H1 (cell line): Measurements from ENCODE around the gene TOP2B. TPM values are rescaled to one million over a fixed set of nuclear protein-coding genes. Genes with fewer than 3 reads are reported as not detected.

Experiments used
- CTCF ChIA-PET: fragments of 300-600 bp; sonication (Branson Sonifier 250); formaldehyde crosslinking; loops from one replicate; lab custom pipeline; 2021; ENCODE audit not compliant: partially characterized antibody; lab: Charles Lee
- POLR2A ChIA-PET: fragments of 300-600 bp; sonication (Branson Sonifier 250); formaldehyde crosslinking; loops from one replicate; lab custom pipeline; 2021; ENCODE audit warnings: inconsistent platforms; ENCODE audit not compliant: partially characterized antibody; lab: Charles Lee
- DNase-seq, 2 experiments: peaks; one replicate each; pipeline versions ENCODE4 v3.0.0 to v3.0.0-alpha.2; 2010 to 2022; ENCODE audit warnings: low spot score in 2 of 2, low read depth in 1 of 2, mixed read lengths in 1 of 2
- FAIRE-seq: peaks from 2 replicates; lab custom pipeline; 2011; peaks lifted over from hg19 to GRCh38; lab: Jason Lieb, UNC
- H2AFZ ChIP-seq: 2 replicates; pipeline ENCODE4 v1.8.1; 2012; ENCODE audit warnings: low read length, inconsistent platforms
- H2AK5ac ChIP-seq: 2 replicates; pipeline ENCODE4 v1.6.1; 2013; ENCODE audit warnings: low read depth, low read length
- H2BK120ac ChIP-seq: replicated peaks from 2 replicates; pipeline ENCODE3; 2013; ENCODE audit warnings: low read depth, low read length, inconsistent platforms
- H2BK12ac ChIP-seq: 2 replicates; pipeline ENCODE4 v1.6.1; 2013; ENCODE audit warnings: low read depth, low read length
- H2BK15ac ChIP-seq: 2 replicates; pipeline ENCODE4 v1.6.1; 2013; ENCODE audit warnings: low read length
- H2BK20ac ChIP-seq: 2 replicates; pipeline ENCODE4 v1.6.1; 2013; ENCODE audit warnings: low read length
- H2BK5ac ChIP-seq: 2 replicates; pipeline ENCODE4 v1.6.1; 2013; ENCODE audit warnings: low read depth, low read length
- H3K14ac ChIP-seq: 2 replicates; pipeline ENCODE4 v1.6.1; 2013; ENCODE audit warnings: inconsistent platforms; ENCODE audit not compliant: insufficient read length
- H3K18ac ChIP-seq: 2 replicates; pipeline ENCODE4 v1.6.1; 2013; ENCODE audit warnings: low read length; ENCODE audit errors: extremely low read depth
- H3K23ac ChIP-seq: 2 replicates; pipeline ENCODE4 v1.6.1; 2013; ENCODE audit warnings: inconsistent platforms; ENCODE audit not compliant: insufficient read length
- H3K23me2 ChIP-seq: 2 replicates; pipeline ENCODE4 v1.6.1; 2013; ENCODE audit warnings: low read depth, low read length
- H3K27ac ChIP-seq: 2 replicates; pipeline ENCODE4 v1.6.1; 2011; ENCODE audit warnings: low read depth, low read length, inconsistent platforms
- H3K27me3 ChIP-seq, 4 experiments: replicated peaks in 1 of 4; 1 replicate in 1 of 4; 2 replicates in 3 of 4; pipeline versions ENCODE4 v1.6.1 to v1.8.1; 2011 to 2013; ENCODE audit warnings: low read length in 3 of 4, mild to moderate bottlenecking in 3 of 4, inconsistent platforms in 2 of 4, mixed read lengths in 2 of 4, moderate library complexity in 1 of 4; ENCODE audit not compliant: control insufficient read depth in 3 of 4, insufficient read depth in 3 of 4; ENCODE audit errors: extremely low read depth in 1 of 4
- H3K36me3 ChIP-seq, 4 experiments: 2 replicates each; pipeline versions ENCODE4 v1.6.1 to v1.8.1; 2011 to 2013; ENCODE audit warnings: mild to moderate bottlenecking in 4 of 4, low read length in 3 of 4, moderate library complexity in 2 of 4, control low read depth in 1 of 4, inconsistent platforms in 1 of 4; ENCODE audit not compliant: insufficient read depth in 4 of 4, control insufficient read depth in 2 of 4
- H3K4ac ChIP-seq: replicated peaks from 2 replicates; pipeline ENCODE3; 2013; ENCODE audit warnings: low read length, low read depth, mixed read lengths, inconsistent platforms; ENCODE audit not compliant: insufficient read length
- H3K4me1 ChIP-seq, 4 experiments: replicated peaks in 1 of 4; 1 replicate in 1 of 4; 2 replicates in 3 of 4; pipeline versions ENCODE4 v1.6.1 to v1.8.1; 2011 to 2013; ENCODE audit warnings: low read length in 3 of 4, inconsistent platforms in 2 of 4, mixed read lengths in 1 of 4; ENCODE audit not compliant: insufficient read depth in 4 of 4, control insufficient read depth in 3 of 4
- H3K4me2 ChIP-seq, 2 experiments: 2 replicates each; pipeline versions ENCODE4 v1.6.1 to v1.8.1; 2011 to 2013; ENCODE audit warnings: low read depth in 2 of 2, low read length in 2 of 2, control low read depth in 1 of 2, inconsistent platforms in 1 of 2, mild to moderate bottlenecking in 1 of 2; ENCODE audit not compliant: insufficient read depth in 1 of 2
- H3K4me3 ChIP-seq, 4 experiments: fragments of 200-600, 300-600 bp in 1 of 4; sonication (generic), shearing (Covaris generic), sonication (Bioruptor Twin) in 1 of 4; 2 replicates each; pipeline versions ENCODE4 v1.5.1 to v1.8.1; 2011 to 2016; ENCODE audit warnings: low read length in 4 of 4, low read depth in 3 of 4, control low read depth in 2 of 4, inconsistent platforms in 2 of 4, mild to moderate bottlenecking in 2 of 4, mixed read lengths in 1 of 4, moderate library complexity in 1 of 4; ENCODE audit not compliant: insufficient read depth in 2 of 4; ENCODE audit errors: extremely low read depth in 1 of 4
- H3K56ac ChIP-seq: replicated peaks from 2 replicates; pipeline ENCODE3; 2013; ENCODE audit warnings: low read depth, mild to moderate bottlenecking, mixed read lengths, low read length, inconsistent platforms; ENCODE audit not compliant: insufficient read length
- H3K79me1 ChIP-seq: 2 replicates; pipeline ENCODE4 v1.6.1; 2013; ENCODE audit warnings: low read depth, low read length, control low read depth
- H3K79me2 ChIP-seq, 2 experiments: 2 replicates each; pipeline versions ENCODE4 v1.6.1 to v1.8.1; 2012 to 2013; ENCODE audit warnings: low read length in 2 of 2, mild to moderate bottlenecking in 2 of 2, inconsistent platforms in 1 of 2; ENCODE audit not compliant: insufficient read depth in 2 of 2, control insufficient read depth in 1 of 2
- H3K9ac ChIP-seq, 4 experiments: replicated peaks in 1 of 4; 1 replicate in 1 of 4; 2 replicates in 3 of 4; pipeline versions ENCODE4 v1.6.1 to v1.8.1; 2011 to 2013; ENCODE audit warnings: low read depth in 3 of 4, low read length in 3 of 4, control low read depth in 2 of 4, mild to moderate bottlenecking in 2 of 4, moderate library complexity in 2 of 4, inconsistent platforms in 1 of 4; ENCODE audit errors: extremely low read depth in 1 of 4
- H3K9me3 ChIP-seq, 2 experiments: 2 replicates each; pipeline versions ENCODE4 v1.6.1 to v1.8.1; 2012 to 2013; ENCODE audit warnings: mild to moderate bottlenecking in 2 of 2, moderate library complexity in 2 of 2, control low read depth in 1 of 2, inconsistent platforms in 1 of 2, low read depth in 1 of 2, low read length in 1 of 2, mixed read lengths in 1 of 2; ENCODE audit not compliant: insufficient read depth in 2 of 2
- H4K20me1 ChIP-seq, 2 experiments: replicated peaks in 1 of 2; 2 replicates each; pipeline versions ENCODE3 to v1.8.1; 2011 to 2013; ENCODE audit warnings: inconsistent platforms in 2 of 2, low read length in 2 of 2, mild to moderate bottlenecking in 1 of 2; ENCODE audit not compliant: insufficient read depth in 2 of 2, control insufficient read depth in 1 of 2
- H4K5ac ChIP-seq: 2 replicates; pipeline ENCODE4 v1.6.1; 2013; ENCODE audit warnings: low read length, low read depth, mixed read lengths, inconsistent platforms; ENCODE audit not compliant: insufficient read length
- H4K8ac ChIP-seq: 2 replicates; pipeline ENCODE4 v1.8.0; 2013; ENCODE audit warnings: mild to moderate bottlenecking, moderate library complexity, low read length, inconsistent platforms; ENCODE audit not compliant: insufficient read depth; ENCODE audit errors: extremely low read depth
- H4K91ac ChIP-seq: replicated peaks from 2 replicates; pipeline ENCODE3; 2013; ENCODE audit warnings: low read length, mixed read lengths, inconsistent platforms; ENCODE audit not compliant: insufficient read length
- CTCF ChIP-seq, 3 experiments: IDR thresholded peaks; 1 replicate in 2 of 3; 2 replicates in 1 of 3; pipeline versions ENCODE4 v1.5.1 to v1.6.1; 2011; ENCODE audit warnings: low read length in 3 of 3, mild to moderate bottlenecking in 3 of 3, inconsistent platforms in 2 of 3, low read depth in 1 of 3, moderate library complexity in 1 of 3; ENCODE audit not compliant: insufficient read depth in 1 of 3; ENCODE audit errors: control extremely low read depth in 1 of 3
- E2F6 ChIP-seq: IDR thresholded peaks from 2 replicates; pipeline ENCODE4 v1.6.1; 2012; ENCODE audit warnings: inconsistent platforms
- EP300 ChIP-seq, 2 experiments: IDR thresholded peaks; 1 replicate in 1 of 2; 2 replicates in 1 of 2; pipeline ENCODE4 v1.6.1; 2011 to 2012; ENCODE audit warnings: low read depth in 2 of 2, low read length in 2 of 2, mild to moderate bottlenecking in 2 of 2, borderline replicate concordance in 1 of 2, inconsistent platforms in 1 of 2, moderate library complexity in 1 of 2
- HDAC6 ChIP-seq: IDR thresholded peaks from one replicate; pipeline ENCODE4 v1.7.1; 2012; ENCODE audit warnings: low read depth, mild to moderate bottlenecking, inconsistent platforms, low read length, moderate library complexity
- JUND ChIP-seq: IDR thresholded peaks from 2 replicates; pipeline ENCODE4 v1.6.1; 2011; ENCODE audit warnings: mild to moderate bottlenecking, improper control_type of control experiment, low read length
- POU5F1 ChIP-seq: IDR thresholded peaks from 2 replicates; pipeline ENCODE4 v1.6.1; 2011; ENCODE audit warnings: low read depth, mild to moderate bottlenecking, low read length, moderate library complexity
- RBBP5 ChIP-seq: IDR thresholded peaks from 2 replicates; pipeline ENCODE4 v1.7.1; 2012; ENCODE audit warnings: low read depth, mild to moderate bottlenecking, inconsistent platforms, low read length, moderate library complexity, borderline replicate concordance
- RFX5 ChIP-seq: IDR thresholded peaks from 2 replicates; pipeline ENCODE4 v1.6.1; 2011; ENCODE audit warnings: low read depth, low read length, improper control_type of control experiment, borderline replicate concordance
- RXRA ChIP-seq: IDR thresholded peaks from 2 replicates; pipeline ENCODE4 v1.6.1; 2011; ENCODE audit warnings: low read depth, mild to moderate bottlenecking, low read length, moderate library complexity; ENCODE audit not compliant: insufficient read depth
- YY1 ChIP-seq: IDR thresholded peaks from 2 replicates; pipeline ENCODE4 v1.6.1; 2011; ENCODE audit warnings: low read depth, mild to moderate bottlenecking, low read length
- WGBS, 2 experiments: shearing (Covaris generic) in 1 of 2; methylation state at CpG; one replicate each; pipeline versions ENCODE4 v1.1.6 to v1.1.7; 2013 to 2015; ENCODE audit warnings: low lambda C conversion rate in 2 of 2, mixed read lengths in 2 of 2, inconsistent platforms in 1 of 2, low coverage in 1 of 2, missing lambda C conversion rate in 1 of 2; ENCODE audit not compliant: insufficient replicate concordance in 2 of 2, insufficient coverage in 1 of 2, insufficient read length in 1 of 2; ENCODE audit errors: extremely low coverage in 1 of 2, missing lambda C conversion rate in 1 of 2; 5-methylcytosine and 5-hydroxymethylcytosine counted together
- polyA plus RNA-seq, 7 experiments: library from polyadenylated mRNA; depleted of rRNA in 3 of 7; stranded (reverse) in 5 of 7; unstranded in 2 of 7; fragments of >200 nt in 5 of 7; fragments of 200-250 nt in 2 of 7; gene quantifications; 1 replicate in 5 of 7; 2 replicates in 1 of 7; 4 replicates in 1 of 7; pipeline versions ENCODE4 v1.2.1 to v1.2.3, GENCODE V29; 2011 to 2013; ENCODE audit warnings: missing spikeins in 2 of 7, mixed read lengths in 2 of 7
- total RNA-seq: library from RNA; stranded (reverse); fragmentation: NEBNext Ultra II Directional; extraction: Animal tissue kit (Norgen Biotek cat#: 25700); gene quantifications from 2 replicates; pipeline ENCODE4 v1.2.1, GENCODE V29; 2021

Gene TOP2B
- total and polyA plus RNA-seq, 2 of the 8 experiments (the other 6 are each of a cell fraction or from before 2014, with no cell fraction given), result 34.9 to 206 TPM

- peaks cover 0 to 4% (median 2%) of the 10 kb centered on the region in 4 experiments; a peak in 3 of 7 replicates for H3K4me1 ChIP-seq
- no peak overlapping the region for H3K18ac ChIP-seq
- H2AK5ac ChIP-seq, result no peak overlapping the region
- H3K4me2 ChIP-seq, result no peak overlapping the region
- no peaks in the 10 kb centered on the region for H3K36me3 ChIP-seq
- ChIA-PET POLR2A (no interaction called here), CTCF (interaction anchor here (0.6 to 11.9 kb wide), 2 partner anchors 16 to 106 kb away, joined by 6 to 138 read pairs; no protein-coding TSS in a partner anchor)
- H3K79me1 ChIP-seq, result no peaks in the 10 kb centered on the region
- H2BK15ac ChIP-seq, result no peak overlapping the region
- H3K79me2 ChIP-seq, result no peaks in the 10 kb centered on the region
- DNase-seq, result no peak
- 89% methylated on average over 8 of the region's 8 CpGs; no CpG with 5 or more reads in 1 of the 2 experiments for WGBS, 2 experiments
- no peak for FAIRE-seq
- H3K27ac ChIP-seq, result no peak overlapping the region
- H2AFZ ChIP-seq, result no peak overlapping the region
- no peak overlapping the region for H3K4ac ChIP-seq
- H2BK20ac ChIP-seq, result no peak overlapping the region
- H2BK12ac ChIP-seq, result no peak overlapping the region
- H3K27me3 ChIP-seq, result no peaks in the 10 kb centered on the region
- H2BK5ac ChIP-seq, result no peak overlapping the region
- no peaks in the 10 kb centered on the region for H3K9me3 ChIP-seq
- H4K8ac ChIP-seq, result no peak overlapping the region
- H2BK120ac ChIP-seq, result no peak overlapping the region
- H4K5ac ChIP-seq, result no peak overlapping the region
- no peak overlapping the region for H3K9ac ChIP-seq
- no peaks in the 10 kb centered on the region for H4K20me1 ChIP-seq
- no peak overlapping the region for H3K56ac ChIP-seq
- H4K91ac ChIP-seq, result no peak overlapping the region
- no peaks in the 10 kb centered on the region for H3K23me2 ChIP-seq
- no peak overlapping the region for H3K14ac ChIP-seq
- H3K4me3 ChIP-seq, result no peak overlapping the region
- H3K23ac ChIP-seq, result no peak overlapping the region
- TF ChIP-seq RBBP5 (no peak), EP300 (IDR thresholded peaks at IDR 0.05; ENCODE audit: borderline replicate concordance in 1 of 2, low read depth in 2 of 2, low read length in 2 of 2) (no peak), RFX5 (no peak), YY1 (no peak), CTCF (IDR thresholded peaks at IDR 0.05; ENCODE audit: control extremely low read depth in 1 of 3, insufficient read depth in 1 of 3, low read depth in 1 of 3, low read length in 3 of 3) (no peak), HDAC6 (no peak), POU5F1 (no peak), E2F6 (no peak), RXRA (no peak), JUND (no peak)
Measured at GRCh38 chr3:25589783-25590258, 74.9 kb downstream of the TOP2B start.
